Gastroesophageal sphincter (tissue), 4 donors: ENCODE results near the gene MSANTD2. TPM values are rescaled to one million over a fixed set of nuclear protein-coding genes. Genes with fewer than 3 reads are reported as not detected.

Experiments used
- ATAC-seq: fragments of 150-250 bp; one replicate; pipeline ENCODE4 v1.9.1; 2016; ENCODE audit warnings: mild to moderate bottlenecking, moderate library complexity
- H3K27ac ChIP-seq, 4 donors: fragments of 200-600 bp; sonication (generic) in 3 of 4; 1 replicate in 3 of 4; 2 replicates in 1 of 4; pipeline ENCODE4 v1.5.1; 2016 to 2019
- H3K27me3 ChIP-seq: fragments of 200-600 bp; sonication (generic); one replicate; pipeline ENCODE4 v1.5.1; 2019
- H3K36me3 ChIP-seq, 2 donors: fragments of 200-600 bp; sonication (generic); one replicate each; pipeline ENCODE4 v1.5.1; 2019; ENCODE audit warnings: control low read depth in 1 of 2
- H3K4me1 ChIP-seq, 3 donors: fragments of 200-600 bp; sonication (generic); 1 replicate in 2 of 3; 2 replicates in 1 of 3; pipeline ENCODE4 v1.5.1; 2016 to 2019; ENCODE audit warnings: control low read depth in 2 of 3
- H3K4me3 ChIP-seq, 2 donors: fragments of 200-600 bp; sonication (generic); one replicate each; pipeline ENCODE4 v1.5.1; 2019; ENCODE audit warnings: mild to moderate bottlenecking in 1 of 2, moderate library complexity in 1 of 2
- H3K9me3 ChIP-seq, 3 donors: fragments of 200-600 bp; sonication (generic); one replicate each; pipeline ENCODE4 v1.5.1; 2017 to 2019; ENCODE audit warnings: control low read depth in 2 of 3
- CTCF ChIP-seq, 4 experiments: fragments of 200-600 bp in 2 of 4; fragments of 450-650 bp in 2 of 4; sonication (generic) in 1 of 4; IDR thresholded peaks; one replicate each; pipeline ENCODE4 v1.5.1; 2017 to 2019; ENCODE audit warnings: antibody characterized with exemption in 4 of 4, mild to moderate bottlenecking in 2 of 4, moderate library complexity in 2 of 4
- EP300 ChIP-seq: sonication (generic); formaldehyde crosslinking; IDR thresholded peaks from one replicate; pipeline ENCODE4 v1.6.1; 2017; ENCODE audit warnings: antibody characterized with exemption, mild to moderate bottlenecking
- POLR2A ChIP-seq, 2 donors: fragments of 450-650 bp; IDR thresholded peaks; one replicate each; pipeline ENCODE4 v1.6.1; 2017; ENCODE audit warnings: antibody characterized with exemption in 2 of 2, mild to moderate bottlenecking in 2 of 2, moderate library complexity in 1 of 2
- POLR2AphosphoS5 ChIP-seq: sonication (generic); formaldehyde crosslinking; IDR thresholded peaks from one replicate; pipeline ENCODE4 v1.6.1; 2017; ENCODE audit warnings: antibody characterized with exemption
- WGBS, 2 donors: methylation state at CpG; one replicate each; pipeline ENCODE4 v1.1.5; 2018; ENCODE audit warnings: low coverage in 1 of 2; 5-methylcytosine and 5-hydroxymethylcytosine counted together
- total RNA-seq, 4 donors: library from RNA; depleted of rRNA; stranded (reverse); fragments of >200 nt; gene quantifications; one replicate each; pipeline ENCODE4 v1.1.0, GENCODE V29; 2016

MSANTD2 gene
- total RNA-seq, 4 donors from 2014 or later = 7.0 to 34.9 (median 13.0) TPM

GRCh38 chr11:124742555-124742954 lies 57.7 kb downstream of the MSANTD2 start:
- no peak overlapping the region for H3K27ac ChIP-seq
- H3K9me3 ChIP-seq = no peaks in the 10 kb centered on the region
- H3K4me1 ChIP-seq = peaks cover 0 to 48% (median 25%) of the 10 kb centered on the region in 3 donors
- ATAC-seq = no peak
- 67 to 73% methylated on average over 2 of the region's 2 CpGs for WGBS, 2 donors
- no peak overlapping the region for H3K4me3 ChIP-seq
- TF ChIP-seq POLR2A (IDR thresholded peaks at IDR 0.05) = no peak
- H3K36me3 ChIP-seq = no peaks in the 10 kb centered on the region
- H3K27me3 ChIP-seq = peaks cover 99% of the 10 kb centered on the region

GRCh38 chr11:124740277-124740882 lies 59.8 kb downstream of the MSANTD2 start:
- H3K27me3 ChIP-seq = peaks cover 81% of the 10 kb centered on the region
- no peaks in the 10 kb centered on the region for H3K9me3 ChIP-seq
- peaks cover 0 to 27% (median 12%) of the 10 kb centered on the region in 3 donors for H3K4me1 ChIP-seq
- no peaks in the 10 kb centered on the region for H3K36me3 ChIP-seq
- peak overlapping the region in 2 of 4 donors; percentile 16 to 66 for H3K27ac ChIP-seq
- WGBS, 2 donors = 5 to 6% methylated on average over 8 to 14 of the region's 37 CpGs
- peak in 3 of 4 experiments; percentile 32 to 48 (median 35) for TF ChIP-seq CTCF (IDR thresholded peaks at IDR 0.05)
- TF ChIP-seq POLR2A (IDR thresholded peaks at IDR 0.05) = no peak
- peak overlapping the region; percentile 6 to 59 for H3K4me3 ChIP-seq
- ATAC-seq = peak; percentile 44

GRCh38 chr11:124739479-124740276 lies 60.5 kb downstream of the MSANTD2 start, which contains the start of gene NRGN:
Gene NRGN (plus strand): TSS chr11:124739942. CDS start chr11:124740085, 143 bp downstream.
- WGBS, 2 donors = 0 to 2% methylated on average over 4 to 11 of the region's 59 CpGs
- Histone ChIP-seq H3K27me3 (peaks cover 74% of the 10 kb centered on the region), H3K4me3 (peak within 1 kb of the TSS; percentile 6 to 59), H3K36me3 (no peaks in the 10 kb centered on the region), H3K9me3 (no peaks in the 10 kb centered on the region), H3K4me1 (peaks cover 0 to 23% (median 12%) of the 10 kb centered on the region in 3 donors), H3K27ac (peak within 1 kb of the TSS in 2 of 4 donors; percentile 16 to 66)
- ATAC-seq = peak; percentile 97
- TF ChIP-seq POLR2AphosphoS5 (no peak), CTCF (IDR thresholded peaks at IDR 0.05) (peak in 1 of 4 experiments; percentile 39)

- no peak overlapping the region for H3K27ac ChIP-seq
- H3K4me3 ChIP-seq = peak overlapping the region in 1 of 2 donors; percentile 59
- peaks cover 67% of the 10 kb centered on the region for H3K27me3 ChIP-seq
- H3K36me3 ChIP-seq = no peaks in the 10 kb centered on the region
- WGBS, 2 donors = 74 to 83% methylated on average over 13 to 20 of the region's 21 CpGs
- no peak for ATAC-seq
- TF ChIP-seq POLR2A (IDR thresholded peaks at IDR 0.05) (no peak), POLR2AphosphoS5 (no peak), CTCF (IDR thresholded peaks at IDR 0.05) (no peak), EP300 (no peak)
- peaks cover 0 to 23% (median 12%) of the 10 kb centered on the region in 3 donors for H3K4me1 ChIP-seq
- no peaks in the 10 kb centered on the region for H3K9me3 ChIP-seq
Measured at GRCh38 chr11:124738713-124739478, 61.3 kb downstream of the MSANTD2 start.

- 75 to 100% methylated on average over 2 to 4 of the region's 7 CpGs for WGBS, 2 donors
- H3K36me3 ChIP-seq = no peaks in the 10 kb centered on the region
- H3K4me1 ChIP-seq = peaks cover 0 to 23% (median 12%) of the 10 kb centered on the region in 3 donors
- H3K27ac ChIP-seq = no peak overlapping the region
- no peak for TF ChIP-seq POLR2A (IDR thresholded peaks at IDR 0.05)
- TF ChIP-seq POLR2AphosphoS5 = no peak
- no peak for TF ChIP-seq EP300
- no peak for TF ChIP-seq CTCF (IDR thresholded peaks at IDR 0.05)
- peaks cover 55% of the 10 kb centered on the region for H3K27me3 ChIP-seq
- no peak for ATAC-seq
- no peak overlapping the region for H3K4me3 ChIP-seq
- no peaks in the 10 kb centered on the region for H3K9me3 ChIP-seq
Measured at GRCh38 chr11:124737638-124738305, 62.4 kb downstream of the MSANTD2 start.
